Measurements from ENCODE around the gene SELENOI.

Gene SELENOI

DNA sequence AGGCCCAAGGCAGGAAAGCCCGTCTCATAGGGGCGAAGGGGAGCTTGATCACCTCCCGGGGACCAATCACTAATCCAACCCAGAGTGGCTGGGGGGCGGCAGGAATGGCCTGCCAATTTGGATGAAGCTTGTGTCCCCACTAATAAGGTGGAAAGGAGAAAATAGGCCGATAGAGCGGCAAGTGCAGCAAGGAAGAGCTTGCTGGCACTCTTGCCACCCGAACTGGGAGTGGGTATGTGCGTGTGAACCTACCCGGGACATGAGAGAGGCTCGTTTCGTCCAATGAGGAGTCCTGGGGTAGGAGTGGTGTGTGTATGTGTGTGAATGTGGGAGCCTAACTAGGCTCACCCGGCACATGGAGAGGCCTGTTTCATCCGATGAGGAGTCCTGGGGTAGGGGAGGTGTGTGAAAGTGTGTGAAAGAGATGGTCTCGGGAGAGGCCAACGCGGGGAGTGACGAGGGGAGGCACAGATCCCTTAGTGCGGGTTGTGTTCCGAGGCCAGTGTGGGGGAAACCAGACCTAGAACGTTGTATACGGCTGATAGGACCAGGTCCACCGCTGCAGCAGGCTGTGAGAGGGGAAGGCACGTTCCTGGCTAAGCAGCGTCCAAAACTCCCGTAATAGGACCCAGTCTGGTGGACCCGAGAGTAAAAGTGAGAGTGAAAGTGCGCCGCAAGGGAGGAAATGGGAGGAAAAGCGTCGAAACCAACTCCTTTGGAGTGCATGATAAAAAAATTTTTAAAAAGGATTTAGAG lies 47.1 kb upstream of the SELENOI start:
- TF ChIP-seq EZH2phosphoT487 (IDR thresholded peaks at IDR 0.05; ENCODE audit: low read length) = no peak
- TF ChIP-seq EZH2 (optimal IDR thresholded peaks at IDR 0.05; ENCODE audit: low read depth, low read length) = no peak
- TF ChIP-seq, protein P1, sequence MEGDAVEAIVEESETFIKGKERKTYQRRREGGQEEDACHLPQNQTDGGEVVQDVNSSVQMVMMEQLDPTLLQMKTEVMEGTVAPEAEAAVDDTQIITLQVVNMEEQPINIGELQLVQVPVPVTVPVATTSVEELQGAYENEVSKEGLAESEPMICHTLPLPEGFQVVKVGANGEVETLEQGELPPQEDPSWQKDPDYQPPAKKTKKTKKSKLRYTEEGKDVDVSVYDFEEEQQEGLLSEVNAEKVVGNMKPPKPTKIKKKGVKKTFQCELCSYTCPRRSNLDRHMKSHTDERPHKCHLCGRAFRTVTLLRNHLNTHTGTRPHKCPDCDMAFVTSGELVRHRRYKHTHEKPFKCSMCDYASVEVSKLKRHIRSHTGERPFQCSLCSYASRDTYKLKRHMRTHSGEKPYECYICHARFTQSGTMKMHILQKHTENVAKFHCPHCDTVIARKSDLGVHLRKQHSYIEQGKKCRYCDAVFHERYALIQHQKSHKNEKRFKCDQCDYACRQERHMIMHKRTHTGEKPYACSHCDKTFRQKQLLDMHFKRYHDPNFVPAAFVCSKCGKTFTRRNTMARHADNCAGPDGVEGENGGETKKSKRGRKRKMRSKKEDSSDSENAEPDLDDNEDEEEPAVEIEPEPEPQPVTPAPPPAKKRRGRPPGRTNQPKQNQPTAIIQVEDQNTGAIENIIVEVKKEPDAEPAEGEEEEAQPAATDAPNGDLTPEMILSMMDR (IDR thresholded peaks at IDR 0.05; ENCODE audit: low read length) = no peak
- DNase-seq = no peak
- Histone ChIP-seq H3K9ac (ENCODE audit: low read length) (no peak overlapping the region), H3K4me2 (ENCODE audit: low read depth, low read length) (no peak overlapping the region), H2AFZ (ENCODE audit: low read length) (no peak overlapping the region), H3K79me2 (ENCODE audit: low read length) (no peaks in the 10 kb centered on the region), H3K27ac (ENCODE audit: low read length) (no peak overlapping the region), H3K4me1 (ENCODE audit: low read length) (0 out of 2 replicates have a peak, but pooled peaks cover 4% of the 10 kb centered on the region), H3F3A (ENCODE audit: insufficient read depth, low read length) (no peaks in the 10 kb centered on the region), H3K9me2 (replicated peaks; ENCODE audit: insufficient read depth, low read length) (no peaks in the 10 kb centered on the region), H3K36me3 (replicated peaks; ENCODE audit: insufficient read depth, low read length) (no peaks in the 10 kb centered on the region), H3K9me3 (replicated peaks; ENCODE audit: insufficient read depth, low read length) (no peaks in the 10 kb centered on the region), H4K20me1 (ENCODE audit: insufficient read depth, low read length) (no peaks in the 10 kb centered on the region), H3K4me3 (ENCODE audit: low read length) (no peak overlapping the region), H3K27me3 (replicated peaks; ENCODE audit: insufficient read depth, low read length) (no peaks in the 10 kb centered on the region)

DNA sequence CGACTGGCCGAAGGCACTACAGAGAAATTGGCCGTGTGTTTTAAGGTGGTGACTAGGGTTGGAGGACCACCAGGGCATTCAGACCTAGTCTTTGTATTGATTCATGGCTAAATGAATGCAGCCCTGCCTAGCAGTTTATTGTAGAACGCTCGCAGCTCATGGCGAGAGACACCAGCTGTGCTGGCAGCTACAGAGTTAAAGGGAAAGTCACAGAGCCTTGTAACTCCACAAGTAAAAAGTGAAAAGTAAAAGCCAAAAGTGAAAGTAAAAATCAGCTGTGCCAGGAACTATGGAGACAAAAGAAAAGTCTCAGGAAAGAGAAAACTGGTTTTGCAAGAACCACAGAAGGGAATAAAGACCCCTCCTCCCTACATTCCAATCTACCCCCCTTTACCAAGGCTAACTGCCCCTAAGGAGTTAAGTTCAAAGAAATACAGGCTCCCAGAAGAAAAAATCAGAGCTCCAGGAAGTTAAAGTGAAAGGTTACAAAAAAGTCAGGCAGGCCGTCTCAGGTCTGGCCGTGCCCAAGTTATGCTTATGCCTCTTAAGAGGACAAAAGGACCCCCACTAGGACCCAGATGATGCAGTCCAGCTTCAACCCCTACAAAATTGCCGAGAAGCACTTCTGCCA lies 46.4 kb upstream of the SELENOI start:
- H2AFZ ChIP-seq (ENCODE audit: low read length) = no peak overlapping the region
- H3K9me2 ChIP-seq (replicated peaks; ENCODE audit: insufficient read depth, low read length) = no peaks in the 10 kb centered on the region
- TF ChIP-seq, protein P1 (IDR thresholded peaks at IDR 0.05; ENCODE audit: low read length) = no peak
- TF ChIP-seq EZH2phosphoT487 (IDR thresholded peaks at IDR 0.05; ENCODE audit: low read length) (no peak), EZH2 (optimal IDR thresholded peaks at IDR 0.05; ENCODE audit: low read depth, low read length) (no peak)
- no peak overlapping the region for H3K9ac ChIP-seq (ENCODE audit: low read length)
- H4K20me1 ChIP-seq (ENCODE audit: insufficient read depth, low read length) = no peaks in the 10 kb centered on the region
- H3K4me2 ChIP-seq (ENCODE audit: low read depth, low read length) = no peak overlapping the region
- H3K4me3 ChIP-seq (ENCODE audit: low read length) = no peak overlapping the region
- no peaks in the 10 kb centered on the region for H3K9me3 ChIP-seq (replicated peaks; ENCODE audit: insufficient read depth, low read length)
- no peak overlapping the region for H3K27ac ChIP-seq (ENCODE audit: low read length)
- H3K27me3 ChIP-seq (replicated peaks; ENCODE audit: insufficient read depth, low read length) = no peaks in the 10 kb centered on the region
- H3K36me3 ChIP-seq (replicated peaks; ENCODE audit: insufficient read depth, low read length) = no peaks in the 10 kb centered on the region
- no peaks in the 10 kb centered on the region for H3K79me2 ChIP-seq (ENCODE audit: low read length)
- DNase-seq = no peak
- H3K4me1 ChIP-seq (ENCODE audit: low read length) = 0 out of 2 replicates have a peak, but pooled peaks cover 4% of the 10 kb centered on the region
- no peaks in the 10 kb centered on the region for H3F3A ChIP-seq (ENCODE audit: insufficient read depth, low read length)

DNA sequence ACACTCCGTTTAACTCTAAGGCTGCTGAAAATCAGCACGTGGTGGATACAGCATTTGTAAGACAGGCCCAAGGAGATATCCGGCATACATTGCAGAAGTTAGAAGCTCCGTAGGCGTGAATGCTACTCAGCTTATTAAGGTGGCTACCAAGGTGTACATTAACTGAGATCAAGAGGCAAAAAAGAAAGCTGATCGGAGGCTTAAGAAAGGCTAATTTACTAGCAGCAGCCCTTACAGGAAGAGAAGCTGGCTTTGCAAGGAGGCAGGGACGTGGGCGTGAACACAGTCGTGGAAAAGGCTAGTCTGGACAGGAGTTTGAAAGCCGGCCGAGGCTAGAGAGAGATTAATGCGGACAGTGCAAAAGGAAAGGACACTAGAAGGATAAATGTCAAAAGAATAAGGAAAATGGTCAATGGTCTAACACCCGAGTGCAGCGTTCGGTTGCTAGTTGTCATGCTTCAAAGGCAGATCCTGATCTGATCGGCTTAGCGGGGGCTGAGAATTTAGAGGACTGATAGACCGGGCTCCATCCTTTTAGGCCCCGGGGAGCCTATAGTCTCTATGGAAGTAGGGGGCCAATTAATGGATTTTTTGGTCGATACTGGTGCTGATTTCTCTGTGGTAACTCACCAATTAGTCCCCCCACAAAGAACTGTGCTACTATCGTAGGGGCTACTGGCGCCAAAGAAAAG lies 45.6 kb upstream of the SELENOI start:
- DNase-seq = no peak
- no peaks in the 10 kb centered on the region for H3F3A ChIP-seq (ENCODE audit: insufficient read depth, low read length)
- no peaks in the 10 kb centered on the region for H3K36me3 ChIP-seq (replicated peaks; ENCODE audit: insufficient read depth, low read length)
- 0 out of 2 replicates have a peak, but pooled peaks cover 4% of the 10 kb centered on the region for H3K4me1 ChIP-seq (ENCODE audit: low read length)
- H4K20me1 ChIP-seq (ENCODE audit: insufficient read depth, low read length) = no peaks in the 10 kb centered on the region
- no peak overlapping the region for H2AFZ ChIP-seq (ENCODE audit: low read length)
- H3K4me2 ChIP-seq (ENCODE audit: low read depth, low read length) = no peak overlapping the region
- no peak overlapping the region for H3K27ac ChIP-seq (ENCODE audit: low read length)
- H3K9me3 ChIP-seq (replicated peaks; ENCODE audit: insufficient read depth, low read length) = no peaks in the 10 kb centered on the region
- H3K9ac ChIP-seq (ENCODE audit: low read length) = no peak overlapping the region
- no peaks in the 10 kb centered on the region for H3K27me3 ChIP-seq (replicated peaks; ENCODE audit: insufficient read depth, low read length)
- H3K79me2 ChIP-seq (ENCODE audit: low read length) = no peaks in the 10 kb centered on the region
- no peak overlapping the region for H3K4me3 ChIP-seq (ENCODE audit: low read length)
- TF ChIP-seq EZH2 (optimal IDR thresholded peaks at IDR 0.05; ENCODE audit: low read depth, low read length) = no peak
- no peak for TF ChIP-seq EZH2phosphoT487 (IDR thresholded peaks at IDR 0.05; ENCODE audit: low read length)
- TF ChIP-seq, protein P1 (IDR thresholded peaks at IDR 0.05; ENCODE audit: low read length) = no peak
- no peaks in the 10 kb centered on the region for H3K9me2 ChIP-seq (replicated peaks; ENCODE audit: insufficient read depth, low read length)

Measured in MM.1S (cell line).